IMR-90 (cell line): ENCODE data around the gene MEF2C. TPM values are rescaled to one million over a fixed set of nuclear protein-coding genes. Genes with fewer than 3 reads are reported as not detected.

ENCODE experiments used
- ATAC-seq: fragments of 200-7000 bp; cut with Tn5 transposase; 2 replicates; pipeline ENCODE4 v1.9.1; 2020; ENCODE audit warnings: low read depth, mild to moderate bottlenecking, moderate library complexity
- BruUV-seq: library from RNA; stranded (reverse); fragments of 400-500 nt; replicated peaks from 2 replicates; lab custom pipeline; 2021; lab: Mats Ljungman, UMichigan
- CTCF ChIA-PET: fragments of 300-600 bp; formaldehyde crosslinking; extraction: SDS; loops from one replicate; lab custom pipeline; 2021; ENCODE audit warnings: antibody characterized with exemption; lab: Yijun Ruan, JAX
- POLR2A ChIA-PET: fragments of 300-600 bp; sonication (Branson Sonifier 250); formaldehyde crosslinking; loops from one replicate; lab custom pipeline; 2022; ENCODE audit warnings: antibody characterized with exemption; ENCODE audit not compliant: unreplicated experiment; lab: Charles Lee
- DNase-seq: peaks from one replicate; pipeline ENCODE4 v3.0.0; 2013
- H2AFZ ChIP-seq: replicated peaks from 2 replicates; pipeline ENCODE3; 2013; ENCODE audit warnings: low read length, mild to moderate bottlenecking; ENCODE audit not compliant: poor library complexity
- H2AK5ac ChIP-seq: 2 replicates; pipeline ENCODE4 v1.6.1; 2013; ENCODE audit warnings: low read depth, low read length, inconsistent platforms
- H2AK9ac ChIP-seq: replicated peaks from 2 replicates; pipeline ENCODE3; 2013; ENCODE audit warnings: mild to moderate bottlenecking, low read depth, low read length, moderate library complexity; ENCODE audit not compliant: poor library complexity
- H2BK120ac ChIP-seq: 2 replicates; pipeline ENCODE4 v1.6.1; 2013; ENCODE audit warnings: low read depth, low read length, inconsistent platforms
- H2BK15ac ChIP-seq: 3 replicates; pipeline ENCODE4 v1.6.1; 2013; ENCODE audit warnings: low read depth, low read length, inconsistent platforms
- H2BK20ac ChIP-seq: 2 replicates; pipeline ENCODE4 v1.6.1; 2013; ENCODE audit warnings: low read depth, mild to moderate bottlenecking, inconsistent platforms, low read length, moderate library complexity
- H2BK5ac ChIP-seq: 2 replicates; pipeline ENCODE4 v1.6.1; 2013; ENCODE audit warnings: mild to moderate bottlenecking, low read depth, low read length, inconsistent platforms; ENCODE audit not compliant: poor library complexity, severe bottlenecking
- H3K14ac ChIP-seq: replicated peaks from 2 replicates; pipeline ENCODE4 v1.6.1; 2013; ENCODE audit warnings: low read depth, low read length, inconsistent platforms
- H3K18ac ChIP-seq: 2 replicates; pipeline ENCODE4 v1.6.1; 2013; ENCODE audit warnings: low read depth, low read length, control low read depth
- H3K23ac ChIP-seq: 2 replicates; pipeline ENCODE4 v1.6.1; 2013; ENCODE audit warnings: low read depth, low read length, inconsistent platforms
- H3K27ac ChIP-seq: 2 replicates; pipeline ENCODE4 v1.5.1; 2013; ENCODE audit warnings: mild to moderate bottlenecking, control low read depth, low read length; ENCODE audit not compliant: insufficient read depth
- H3K27me3 ChIP-seq: 2 replicates; pipeline ENCODE4 v1.6.1; 2013; ENCODE audit warnings: low read length; ENCODE audit not compliant: control insufficient read depth, insufficient read depth
- H3K36me3 ChIP-seq: 2 replicates; pipeline ENCODE4 v1.6.1; 2013; ENCODE audit warnings: low read length, mixed read lengths; ENCODE audit not compliant: control insufficient read depth, insufficient read depth
- H3K4ac ChIP-seq: 2 replicates; pipeline ENCODE4 v1.6.1; 2013; ENCODE audit warnings: low read depth, low read length, inconsistent platforms
- H3K4me1 ChIP-seq: 2 replicates; pipeline ENCODE4 v1.6.1; 2013; ENCODE audit warnings: low read length, mixed read lengths; ENCODE audit not compliant: control insufficient read depth, insufficient read depth
- H3K4me2 ChIP-seq: 2 replicates; pipeline ENCODE4 v1.6.1; 2013; ENCODE audit warnings: low read depth, mild to moderate bottlenecking, control low read depth, low read length, moderate library complexity
- H3K4me3 ChIP-seq: 2 replicates; pipeline ENCODE4 v1.5.1; 2013; ENCODE audit warnings: low read depth, mild to moderate bottlenecking, control low read depth, low read length, moderate library complexity; ENCODE audit not compliant: insufficient read depth
- H3K56ac ChIP-seq: 2 replicates; pipeline ENCODE4 v1.6.1; 2013; ENCODE audit warnings: low read length, inconsistent platforms; ENCODE audit not compliant: insufficient read depth; ENCODE audit errors: extremely low read depth
- H3K79me1 ChIP-seq, 2 experiments: 2 replicates each; pipeline ENCODE4 v1.6.1; 2013; ENCODE audit warnings: low read length in 2 of 2, inconsistent platforms in 1 of 2, low read depth in 1 of 2
- H3K9ac ChIP-seq: 2 replicates; pipeline ENCODE4 v1.6.1; 2013; ENCODE audit warnings: low read depth, low read length, control low read depth
- H3K9me1 ChIP-seq: 2 replicates; pipeline ENCODE4 v1.6.1; 2013; ENCODE audit warnings: low read length, inconsistent platforms; ENCODE audit not compliant: insufficient read depth
- H3K9me3 ChIP-seq: 2 replicates; pipeline ENCODE4 v1.6.1; 2013; ENCODE audit warnings: low read length; ENCODE audit not compliant: control insufficient read depth, insufficient read depth
- H4K20me1 ChIP-seq: 2 replicates; pipeline ENCODE4 v1.6.1; 2013; ENCODE audit warnings: low read length, inconsistent platforms; ENCODE audit not compliant: insufficient read depth
- H4K5ac ChIP-seq: 2 replicates; pipeline ENCODE4 v1.6.1; 2013; ENCODE audit warnings: mild to moderate bottlenecking, low read depth, low read length, control low read depth
- H4K8ac ChIP-seq, 2 experiments: 2 replicates each; pipeline ENCODE4 v1.6.1; 2013; ENCODE audit warnings: low read depth in 2 of 2, low read length in 2 of 2, control low read depth in 1 of 2, inconsistent platforms in 1 of 2
- H4K91ac ChIP-seq: 2 replicates; pipeline ENCODE4 v1.6.1; 2013; ENCODE audit warnings: low read depth, low read length, inconsistent platforms; ENCODE audit not compliant: insufficient read depth
- BHLHE40 ChIP-seq: fragments of 150-350 bp; IDR thresholded peaks from 2 replicates; pipeline ENCODE4 v1.6.1; 2016; ENCODE audit warnings: mild to moderate bottlenecking, low read depth, low read length
- CEBPB ChIP-seq: IDR thresholded peaks from 2 replicates; pipeline ENCODE4 v1.6.1; 2012; ENCODE audit warnings: low read depth, low read length, improper control_type of control experiment
- CHD1 ChIP-seq: IDR thresholded peaks from 2 replicates; pipeline ENCODE4 v1.6.1; 2012; ENCODE audit warnings: low read depth, low read length, improper control_type of control experiment
- CTCF ChIP-seq: conservative IDR thresholded peaks from 2 replicates; pipeline ENCODE4 v1.5.1; 2012; ENCODE audit warnings: mild to moderate bottlenecking, low read depth, low read length, improper control_type of control experiment
- FOS ChIP-seq: fragments of 150-350 bp; IDR thresholded peaks from 2 replicates; pipeline ENCODE4 v1.6.1; 2016; ENCODE audit warnings: low read depth, low read length
- MAFK ChIP-seq: IDR thresholded peaks from 2 replicates; pipeline ENCODE4 v1.6.1; 2012; ENCODE audit warnings: low read depth, low read length, improper control_type of control experiment
- MAZ ChIP-seq: IDR thresholded peaks from 2 replicates; pipeline ENCODE4 v1.6.1; 2012; ENCODE audit warnings: low read depth, mild to moderate bottlenecking, low read length, improper control_type of control experiment, moderate library complexity, borderline replicate concordance
- MXI1 ChIP-seq: IDR thresholded peaks from 2 replicates; pipeline ENCODE4 v1.6.1; 2012; ENCODE audit warnings: low read depth, mild to moderate bottlenecking, low read length, moderate library complexity, borderline replicate concordance
- NFE2L2 ChIP-seq: fragments of 150-350 bp; IDR thresholded peaks from 2 replicates; pipeline ENCODE4 v1.6.1; 2016; ENCODE audit warnings: low read depth, mild to moderate bottlenecking, low read length
- POLR2A ChIP-seq: IDR thresholded peaks from 2 replicates; pipeline ENCODE4 v1.6.1; 2012; ENCODE audit warnings: mild to moderate bottlenecking, low read depth, low read length
- RAD21 ChIP-seq: IDR thresholded peaks from 2 replicates; pipeline ENCODE4 v1.6.1; 2012; ENCODE audit warnings: low read length, improper control_type of control experiment
- RCOR1 ChIP-seq: IDR thresholded peaks from 2 replicates; pipeline ENCODE4 v1.6.1; 2012; ENCODE audit warnings: mild to moderate bottlenecking, low read length, improper control_type of control experiment; ENCODE audit not compliant: insufficient replicate concordance
- RFX5 ChIP-seq: IDR thresholded peaks from 2 replicates; pipeline ENCODE4 v1.8.0; 2012; ENCODE audit warnings: low read depth, mild to moderate bottlenecking, low read length, moderate library complexity
- SMC3 ChIP-seq: fragments of 150-350 bp; IDR thresholded peaks from 2 replicates; pipeline ENCODE4 v1.6.1; 2016; ENCODE audit warnings: low read depth, mild to moderate bottlenecking, antibody characterized with exemption, low read length, moderate library complexity
- USF2 ChIP-seq: fragments of 150-350 bp; IDR thresholded peaks from 2 replicates; pipeline ENCODE4 v1.6.1; 2017; ENCODE audit warnings: mild to moderate bottlenecking, antibody characterized with exemption, low read length, low read depth
- WGBS, 2 experiments: methylation state at CpG; one replicate each; pipeline versions ENCODE4 v1.1.5 to v1.1.7; 2013; ENCODE audit warnings: missing lambda C conversion rate in 2 of 2; ENCODE audit not compliant: insufficient read length in 1 of 2; ENCODE audit errors: extremely low coverage in 2 of 2; 5-methylcytosine and 5-hydroxymethylcytosine counted together
- dilution Hi-C: fragments of 300-500 bp; cut with HindIII; formaldehyde crosslinking; loops from one replicate; pipeline ENCODE4 v1.14.3; 2018; ENCODE audit warnings: low sequenced_read_pairs; ENCODE audit not compliant: unreplicated experiment
- in situ Hi-C: fragments of 300-500 bp; cut with MboI; formaldehyde crosslinking; loops from 3 replicates; pipeline ENCODE4 v1.14.3; 2019; ENCODE audit warnings: low sequenced_read_pairs, inconsistent platforms, mixed read lengths
- intact Hi-C: fragments of 100-400 bp; cut with micrococcal nuclease; formaldehyde crosslinking; loops from 2 replicates; pipeline ENCODE4 v1.10.0; 2022
- polyA plus RNA-seq, 3 experiments: library from polyadenylated mRNA; depleted of rRNA; stranded (reverse); fragments of >200 nt; gene quantifications; 2 replicates each; pipeline ENCODE4 v1.2.3, GENCODE V29; 2012; ENCODE audit warnings: low replicate concordance in 1 of 3
- total RNA-seq: library from RNA; depleted of rRNA; stranded (reverse); fragments of >200 nt; gene quantifications from 2 replicates; pipeline ENCODE4 v1.2.3, GENCODE V29; 2012
- TF ChIP-seq, protein P1 (sequence below): fragments of 150-350 bp; IDR thresholded peaks from 2 replicates; pipeline ENCODE4 v1.6.1; 2016; ENCODE audit warnings: low read depth, mild to moderate bottlenecking, low read length, moderate library complexity, borderline replicate concordance

MEF2C gene
- total and polyA plus RNA-seq, 2 of the 4 experiments (the other 2 are of a cell fraction): 1.5 to 6.8 TPM

- no peak overlapping the region for H3K4me3 ChIP-seq
- no peaks in the 10 kb centered on the region for H3K27me3 ChIP-seq
- H4K5ac ChIP-seq: no peak overlapping the region
- ATAC-seq: no peak
- H3K18ac ChIP-seq: no peak overlapping the region
- no peaks in the 10 kb centered on the region for H4K20me1 ChIP-seq
- H3K4me2 ChIP-seq: no peak overlapping the region
- no peak overlapping the region for H3K4ac ChIP-seq
- intact Hi-C loops: no loop called here
- H3K14ac ChIP-seq: no peak overlapping the region
- 92% methylated on average over 2 of the region's 6 CpGs; no CpG with 5 or more reads in 1 of the 2 experiments for WGBS, 2 experiments
- no peaks in the 10 kb centered on the region for H3K79me1 ChIP-seq
- DNase-seq: no peak
- H4K8ac ChIP-seq: no peak overlapping the region
- no peaks in the 10 kb centered on the region for H3K36me3 ChIP-seq
- no peak overlapping the region for H2BK20ac ChIP-seq
- H3K9me3 ChIP-seq: no peaks in the 10 kb centered on the region
- H2BK15ac ChIP-seq: no peak overlapping the region
- POLR2A ChIA-PET: no interaction called here
- no peak overlapping the region for H2BK120ac ChIP-seq
- no peak for TF ChIP-seq NFE2L2
- no peak for TF ChIP-seq MAZ
- no peak for TF ChIP-seq USF2
- TF ChIP-seq FOS: no peak
- TF ChIP-seq, protein P1, sequence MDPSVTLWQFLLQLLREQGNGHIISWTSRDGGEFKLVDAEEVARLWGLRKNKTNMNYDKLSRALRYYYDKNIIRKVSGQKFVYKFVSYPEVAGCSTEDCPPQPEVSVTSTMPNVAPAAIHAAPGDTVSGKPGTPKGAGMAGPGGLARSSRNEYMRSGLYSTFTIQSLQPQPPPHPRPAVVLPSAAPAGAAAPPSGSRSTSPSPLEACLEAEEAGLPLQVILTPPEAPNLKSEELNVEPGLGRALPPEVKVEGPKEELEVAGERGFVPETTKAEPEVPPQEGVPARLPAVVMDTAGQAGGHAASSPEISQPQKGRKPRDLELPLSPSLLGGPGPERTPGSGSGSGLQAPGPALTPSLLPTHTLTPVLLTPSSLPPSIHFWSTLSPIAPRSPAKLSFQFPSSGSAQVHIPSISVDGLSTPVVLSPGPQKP: no peak
- no peak for TF ChIP-seq RFX5
- no peak for TF ChIP-seq MAFK
- no peak for TF ChIP-seq RCOR1
- no peak for TF ChIP-seq SMC3
- TF ChIP-seq POLR2A: no peak
- no peak for TF ChIP-seq CHD1
- no peak for TF ChIP-seq CTCF
- no peak for TF ChIP-seq CEBPB
- TF ChIP-seq MXI1: no peak
- no peak for TF ChIP-seq BHLHE40
- no peak for TF ChIP-seq RAD21
- no peak overlapping the region for H4K91ac ChIP-seq
- CTCF ChIA-PET: no interaction called here
- H3K9me1 ChIP-seq: no peaks in the 10 kb centered on the region
- no peak overlapping the region for H3K27ac ChIP-seq
- no peak overlapping the region for H2AFZ ChIP-seq
- no peak overlapping the region for H3K56ac ChIP-seq
- H2BK5ac ChIP-seq: no peak overlapping the region
- BruUV-seq: no TSS peak
- no peak overlapping the region for H2AK5ac ChIP-seq
- dilution Hi-C loops: no loop called here
- H2AK9ac ChIP-seq: no peak overlapping the region
- H3K4me1 ChIP-seq: no peaks in the 10 kb centered on the region
- in situ Hi-C loops: no loop called here
- no peak overlapping the region for H3K9ac ChIP-seq
- H3K23ac ChIP-seq: no peak overlapping the region
Measured at GRCh38 chr5:88758591-88758990, 124.4 kb downstream of the MEF2C start.
